ENCODE results near the gene TOR1B. TPM values are rescaled to one million over a fixed set of nuclear protein-coding genes. Genes with fewer than 3 reads are reported as not detected.
A peak's percentile ranks its signal among the peaks of the same experiment; 100 is the strongest.

TOR1B gene
- total and polyA plus RNA-seq, 5 donors from 2014 or later: 11.6 to 27.2 (median 15.3) TPM

- Mint-ChIP-seq H3K27me3 (no peaks in the 10 kb centered on the region), H3K9me3 (no peaks in the 10 kb centered on the region), H3K27ac (peak overlapping the region; percentile 78 to 95 (median 92)), H3K4me1 (peaks cover 17 to 81% (median 48%) of the 10 kb centered on the region in 4 donors), H3K4me3 (peak overlapping the region; percentile 80 to 99 (median 83)), H3K36me3 (peaks cover 1% of the 10 kb centered on the region)
- peak overlapping the region; percentile 58 for H3K27ac ChIP-seq (ENCODE audit: insufficient read depth, low read length, poor library complexity, severe bottlenecking)
- no peaks in the 10 kb centered on the region for H3K9me3 ChIP-seq (ENCODE audit: control insufficient read depth in 2 of 2, low read length in 2 of 2)
- peaks cover 60% of the 10 kb centered on the region for H3K4me1 ChIP-seq (ENCODE audit: control insufficient read depth, insufficient read depth, low read length, poor library complexity, severe bottlenecking)
- no peak for DNase-seq
- peak overlapping the region; percentile 51 for H3K4me3 ChIP-seq (ENCODE audit: low read depth, low read length)
- ATAC-seq (ENCODE audit: low read depth in 2 of 2): no peak
- no peaks in the 10 kb centered on the region for H3K27me3 ChIP-seq (ENCODE audit: control insufficient read depth, insufficient read depth, low read length)
- peaks cover 6% of the 10 kb centered on the region for H3K36me3 ChIP-seq (ENCODE audit: control insufficient read depth, insufficient read depth, low read length)
These were observed 36.5 kb downstream of the TOR1B start for GRCh38 chr9:129839324-129840023.

GRCh38 chr9:129840034-129840433, 37.0 kb downstream of the TOR1B start:
- Mint-ChIP-seq H3K4me1 (peaks cover 22 to 79% (median 47%) of the 10 kb centered on the region in 4 donors), H3K27ac (peak overlapping the region; percentile 52 to 90 (median 88)), H3K36me3 (no peaks in the 10 kb centered on the region), H3K4me3 (peak overlapping the region; percentile 48 to 99 (median 74)), H3K9me3 (no peaks in the 10 kb centered on the region), H3K27me3 (no peaks in the 10 kb centered on the region)
- ATAC-seq (ENCODE audit: low read depth in 2 of 2): no peak
- no peaks in the 10 kb centered on the region for H3K9me3 ChIP-seq (ENCODE audit: control insufficient read depth in 2 of 2, low read length in 2 of 2)
- peak overlapping the region; percentile 51 for H3K4me3 ChIP-seq (ENCODE audit: low read depth, low read length)
- peak in 1 of 3 donors; percentile 48 for DNase-seq
- peaks cover 6% of the 10 kb centered on the region for H3K36me3 ChIP-seq (ENCODE audit: control insufficient read depth, insufficient read depth, low read length)
- H3K27me3 ChIP-seq (ENCODE audit: control insufficient read depth, insufficient read depth, low read length): no peaks in the 10 kb centered on the region
- H3K27ac ChIP-seq (ENCODE audit: insufficient read depth, low read length, poor library complexity, severe bottlenecking): peak overlapping the region; percentile 58
- peaks cover 63% of the 10 kb centered on the region for H3K4me1 ChIP-seq (ENCODE audit: control insufficient read depth, insufficient read depth, low read length, poor library complexity, severe bottlenecking)

GRCh38 chr9:129841071-129841470, 38.1 kb downstream of the TOR1B start:
- H3K4me3 Mint-ChIP-seq: peak overlapping the region in 2 of 4 donors; percentile 39 to 54
- Histone ChIP-seq H3K27me3 (ENCODE audit: control insufficient read depth, insufficient read depth, low read length) (no peaks in the 10 kb centered on the region), H3K4me1 (ENCODE audit: control insufficient read depth, insufficient read depth, low read length, poor library complexity, severe bottlenecking) (peaks cover 68% of the 10 kb centered on the region), H3K27ac (ENCODE audit: insufficient read depth, low read length, poor library complexity, severe bottlenecking) (no peak overlapping the region), H3K4me3 (ENCODE audit: low read depth, low read length) (no peak overlapping the region), H3K9me3 (ENCODE audit: control insufficient read depth in 2 of 2, low read length in 2 of 2) (no peaks in the 10 kb centered on the region), H3K36me3 (ENCODE audit: control insufficient read depth, insufficient read depth, low read length) (peaks cover 6% of the 10 kb centered on the region)
- ATAC-seq (ENCODE audit: low read depth in 2 of 2): no peak
- H3K36me3 Mint-ChIP-seq: peaks cover 3% of the 10 kb centered on the region
- peak overlapping the region; percentile 52 to 85 (median 71) for H3K27ac Mint-ChIP-seq
- no peaks in the 10 kb centered on the region for H3K9me3 Mint-ChIP-seq
- DNase-seq: no peak
- H3K4me1 Mint-ChIP-seq: peaks cover 32 to 86% (median 53%) of the 10 kb centered on the region in 4 donors
- H3K27me3 Mint-ChIP-seq: no peaks in the 10 kb centered on the region

DNA sequence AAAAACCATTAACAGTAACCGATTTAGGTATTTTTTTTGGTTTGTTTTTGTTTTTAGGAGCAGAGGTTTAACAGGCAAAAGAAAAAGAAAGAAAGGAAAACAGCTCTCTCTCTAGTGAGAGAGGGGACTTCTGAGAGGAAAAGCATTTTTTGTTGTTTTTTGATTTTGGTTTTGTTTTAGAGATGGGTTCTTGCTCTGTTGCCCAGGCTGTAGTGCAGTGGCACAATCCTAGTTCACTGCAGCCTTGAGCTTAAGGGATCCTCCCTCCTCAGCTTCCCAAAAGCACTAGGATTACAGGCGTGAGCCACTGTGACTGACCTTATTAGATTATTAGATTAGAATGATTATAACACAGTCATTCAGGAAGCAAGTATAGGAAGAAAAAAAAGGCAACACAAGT, 42.4 kb downstream of the TOR1B start:
- H3K4me3 Mint-ChIP-seq: peak overlapping the region in 2 of 4 donors; percentile 8 to 41
- Histone ChIP-seq H3K4me1 (ENCODE audit: control insufficient read depth, insufficient read depth, low read length, poor library complexity, severe bottlenecking) (peaks cover 27% of the 10 kb centered on the region), H3K4me3 (ENCODE audit: low read depth, low read length) (peak overlapping the region; percentile 22), H3K27ac (ENCODE audit: insufficient read depth, low read length, poor library complexity, severe bottlenecking) (peak overlapping the region; percentile 63), H3K27me3 (ENCODE audit: control insufficient read depth, insufficient read depth, low read length) (no peaks in the 10 kb centered on the region), H3K36me3 (ENCODE audit: control insufficient read depth, insufficient read depth, low read length) (peaks cover 22% of the 10 kb centered on the region), H3K9me3 (ENCODE audit: control insufficient read depth in 2 of 2, low read length in 2 of 2) (no peaks in the 10 kb centered on the region)
- no peaks in the 10 kb centered on the region for H3K27me3 Mint-ChIP-seq
- no peaks in the 10 kb centered on the region for H3K9me3 Mint-ChIP-seq
- H3K27ac Mint-ChIP-seq: peak overlapping the region; percentile 21 to 92 (median 83)
- DNase-seq: no peak
- no peak for ATAC-seq (ENCODE audit: low read depth in 2 of 2)
- peaks cover 9% of the 10 kb centered on the region for H3K36me3 Mint-ChIP-seq
- H3K4me1 Mint-ChIP-seq: peaks cover 18 to 67% (median 29%) of the 10 kb centered on the region in 4 donors

GRCh38 chr9:129848712-129849441, 45.9 kb downstream of the TOR1B start:
- Histone ChIP-seq H3K27ac (ENCODE audit: insufficient read depth, low read length, poor library complexity, severe bottlenecking) (no peak overlapping the region), H3K4me3 (ENCODE audit: low read depth, low read length) (no peak overlapping the region), H3K9me3 (ENCODE audit: control insufficient read depth in 2 of 2, low read length in 2 of 2) (no peaks in the 10 kb centered on the region), H3K4me1 (ENCODE audit: control insufficient read depth, insufficient read depth, low read length, poor library complexity, severe bottlenecking) (peaks cover 13% of the 10 kb centered on the region), H3K36me3 (ENCODE audit: control insufficient read depth, insufficient read depth, low read length) (peaks cover 53% of the 10 kb centered on the region), H3K27me3 (ENCODE audit: control insufficient read depth, insufficient read depth, low read length) (no peaks in the 10 kb centered on the region)
- no peak overlapping the region for H3K4me3 Mint-ChIP-seq
- ATAC-seq (ENCODE audit: low read depth in 2 of 2): no peak
- H3K27me3 Mint-ChIP-seq: no peaks in the 10 kb centered on the region
- H3K9me3 Mint-ChIP-seq: no peaks in the 10 kb centered on the region
- H3K27ac Mint-ChIP-seq: peak overlapping the region in 1 of 3 donors; percentile 46
- H3K4me1 Mint-ChIP-seq: peaks cover 16 to 51% (median 18%) of the 10 kb centered on the region in 4 donors
- H3K36me3 Mint-ChIP-seq: peaks cover 29% of the 10 kb centered on the region
- DNase-seq: no peak

- Histone ChIP-seq H3K4me3 (ENCODE audit: low read depth, low read length) (no peak overlapping the region), H3K27me3 (ENCODE audit: control insufficient read depth, insufficient read depth, low read length) (no peaks in the 10 kb centered on the region), H3K4me1 (ENCODE audit: control insufficient read depth, insufficient read depth, low read length, poor library complexity, severe bottlenecking) (peaks cover 15% of the 10 kb centered on the region), H3K36me3 (ENCODE audit: control insufficient read depth, insufficient read depth, low read length) (peaks cover 63% of the 10 kb centered on the region), H3K9me3 (ENCODE audit: control insufficient read depth in 2 of 2, low read length in 2 of 2) (no peaks in the 10 kb centered on the region), H3K27ac (ENCODE audit: insufficient read depth, low read length, poor library complexity, severe bottlenecking) (no peak overlapping the region)
- ATAC-seq (ENCODE audit: low read depth in 2 of 2): no peak
- no peaks in the 10 kb centered on the region for H3K9me3 Mint-ChIP-seq
- peak overlapping the region in 2 of 3 donors; percentile 3 to 11 for H3K27ac Mint-ChIP-seq
- H3K4me3 Mint-ChIP-seq: no peak overlapping the region
- peaks cover 40% of the 10 kb centered on the region for H3K36me3 Mint-ChIP-seq
- H3K27me3 Mint-ChIP-seq: no peaks in the 10 kb centered on the region
- DNase-seq: no peak
- H3K4me1 Mint-ChIP-seq: peaks cover 15 to 57% (median 23%) of the 10 kb centered on the region in 4 donors
These were observed 46.9 kb downstream of the TOR1B start for GRCh38 chr9:129849901-129850300.

GRCh38 chr9:129850821-129851550, 48.0 kb downstream of the TOR1B start:
- Mint-ChIP-seq H3K36me3 (peaks cover 46% of the 10 kb centered on the region), H3K9me3 (no peaks in the 10 kb centered on the region), H3K4me1 (peaks cover 5 to 53% (median 16%) of the 10 kb centered on the region in 4 donors), H3K4me3 (no peak overlapping the region), H3K27me3 (no peaks in the 10 kb centered on the region), H3K27ac (no peak overlapping the region)
- Histone ChIP-seq H3K27ac (ENCODE audit: insufficient read depth, low read length, poor library complexity, severe bottlenecking) (no peak overlapping the region), H3K4me1 (ENCODE audit: control insufficient read depth, insufficient read depth, low read length, poor library complexity, severe bottlenecking) (peaks cover 5% of the 10 kb centered on the region), H3K36me3 (ENCODE audit: control insufficient read depth, insufficient read depth, low read length) (peaks cover 71% of the 10 kb centered on the region), H3K4me3 (ENCODE audit: low read depth, low read length) (no peak overlapping the region), H3K27me3 (ENCODE audit: control insufficient read depth, insufficient read depth, low read length) (no peaks in the 10 kb centered on the region), H3K9me3 (ENCODE audit: control insufficient read depth in 2 of 2, low read length in 2 of 2) (no peaks in the 10 kb centered on the region)
- no peak for ATAC-seq (ENCODE audit: low read depth in 2 of 2)
- DNase-seq: no peak

Data from CD4-positive, CD25-positive, alpha-beta regulatory T cell (primary cell).